Measurements from ENCODE around the gene CTNND2. TPM values are rescaled to one million over a fixed set of nuclear protein-coding genes. Genes with fewer than 3 reads are reported as not detected.

CTNND2 gene
- total and polyA plus RNA-seq, 9 of the 15 experiments (the other 6 are each of a cell fraction or from before 2014, with no cell fraction given): 0.03 to 0.35 TPM; not detected in 7

DNA sequence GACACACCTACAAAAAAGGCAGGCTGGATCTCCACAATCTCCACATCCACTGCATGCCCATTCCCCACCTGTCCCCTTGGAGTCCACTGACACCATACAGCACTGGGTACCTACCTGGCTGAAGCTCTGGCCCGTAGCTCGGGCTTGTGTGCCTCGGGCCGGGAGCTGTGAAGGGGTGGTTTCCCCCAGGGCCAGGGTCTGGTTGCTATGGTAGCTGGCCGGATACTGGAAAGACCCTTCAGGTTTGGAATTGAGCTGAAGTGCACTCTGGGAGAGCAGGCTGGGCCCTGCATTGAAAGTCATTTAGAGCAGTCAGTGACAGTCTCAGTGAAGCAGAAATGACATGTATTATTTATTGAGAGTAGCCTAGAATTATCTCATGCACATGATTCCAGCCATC is 507.3 kb downstream of the CTNND2 start (continued):
- TF ChIP-seq RNF219 (CRISPR knock-in tag; IDR thresholded peaks at IDR 0.05) (no peak), ZNF561 (CRISPR knock-in tag; conservative IDR thresholded peaks at IDR 0.05) (no peak), MEF2D (tag; conservative IDR thresholded peaks at IDR 0.05; ENCODE audit: low read depth) (no peak), ZC3H11A (IDR thresholded peaks at IDR 0.05; ENCODE audit: low read depth, low read length) (no peak), ZNF717 (CRISPR knock-in tag; IDR thresholded peaks at IDR 0.05) (no peak), ATF7 (IDR thresholded peaks at IDR 0.05) (no peak), PYGO2 (tag; IDR thresholded peaks at IDR 0.05) (no peak), ZBTB40 (IDR thresholded peaks at IDR 0.05) (no peak), ZBTB40 (CRISPR knock-in tag; IDR thresholded peaks at IDR 0.05) (no peak), SNIP1 (IDR thresholded peaks at IDR 0.05; ENCODE audit: low read depth) (no peak), SIX5 (IDR thresholded peaks at IDR 0.05; ENCODE audit: borderline replicate concordance in 1 of 2, insufficient read depth in 1 of 2, low read depth in 1 of 2, low read length in 2 of 2) (no peak), HMGXB4 (CRISPR knock-in tag; IDR thresholded peaks at IDR 0.05) (no peak), MTA3 (IDR thresholded peaks at IDR 0.05; ENCODE audit: borderline replicate concordance) (no peak)
- TF ChIP-seq, protein P1, sequence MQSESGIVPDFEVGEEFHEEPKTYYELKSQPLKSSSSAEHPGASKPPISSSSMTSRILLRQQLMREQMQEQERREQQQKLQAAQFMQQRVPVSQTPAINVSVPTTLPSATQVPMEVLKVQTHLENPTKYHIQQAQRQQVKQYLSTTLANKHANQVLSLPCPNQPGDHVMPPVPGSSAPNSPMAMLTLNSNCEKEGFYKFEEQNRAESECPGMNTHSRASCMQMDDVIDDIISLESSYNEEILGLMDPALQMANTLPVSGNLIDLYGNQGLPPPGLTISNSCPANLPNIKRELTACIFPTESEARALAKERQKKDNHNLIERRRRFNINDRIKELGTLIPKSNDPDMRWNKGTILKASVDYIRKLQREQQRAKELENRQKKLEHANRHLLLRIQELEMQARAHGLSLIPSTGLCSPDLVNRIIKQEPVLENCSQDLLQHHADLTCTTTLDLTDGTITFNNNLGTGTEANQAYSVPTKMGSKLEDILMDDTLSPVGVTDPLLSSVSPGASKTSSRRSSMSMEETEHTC (IDR thresholded peaks at IDR 0.05): no peak

Data from K562 (cell line).